DND-41 (cell line): ENCODE measurements around the gene MDFI.

Experiments
- ATAC-seq: fragments of 200-7000 bp; cut with Tn5 transposase; 3 replicates; pipeline ENCODE4 v1.9.1; 2021; ENCODE audit warnings: low read depth; ENCODE audit not compliant: insufficient read depth
- DNase-seq: peaks from one replicate; pipeline ENCODE4 v3.0.0-alpha.2; 2020
- H2AFZ ChIP-seq: 2 replicates; pipeline ENCODE4 v1.6.0; 2012; ENCODE audit warnings: low read depth, low read length
- H3K27ac ChIP-seq: 2 replicates; pipeline ENCODE4 v1.5.1; 2012; ENCODE audit warnings: low read length, inconsistent platforms
- H3K27me3 ChIP-seq: fragments of 200-600 bp; sonication (generic); 2 replicates; pipeline ENCODE4 v1.6.0; 2012; ENCODE audit warnings: low read length, mild to moderate bottlenecking, inconsistent platforms; ENCODE audit not compliant: insufficient read depth, poor library complexity
- H3K36me3 ChIP-seq: 2 replicates; pipeline ENCODE4 v1.5.1; 2012; ENCODE audit warnings: low read length, inconsistent platforms; ENCODE audit not compliant: insufficient read depth
- H3K4me1 ChIP-seq: 2 replicates; pipeline ENCODE4 v1.5.1; 2012; ENCODE audit warnings: mild to moderate bottlenecking, low read length; ENCODE audit not compliant: insufficient read depth
- H3K4me2 ChIP-seq: 2 replicates; pipeline ENCODE4 v1.6.0; 2012; ENCODE audit warnings: mild to moderate bottlenecking, moderate library complexity, low read length, inconsistent platforms; ENCODE audit not compliant: insufficient read depth
- H3K4me3 ChIP-seq, 2 experiments: fragments of 200-600 bp in 1 of 2; shearing (Covaris generic) in 1 of 2; 2 replicates each; pipeline ENCODE4 v1.5.1; 2012 to 2016; ENCODE audit warnings: inconsistent platforms in 2 of 2, low read length in 2 of 2, mild to moderate bottlenecking in 2 of 2, low read depth in 1 of 2, moderate library complexity in 1 of 2
- H3K79me2 ChIP-seq: 2 replicates; pipeline ENCODE4 v1.6.0; 2012; ENCODE audit warnings: low read length, inconsistent platforms; ENCODE audit not compliant: insufficient read depth
- H3K9ac ChIP-seq: 2 replicates; pipeline ENCODE4 v1.6.0; 2012; ENCODE audit warnings: low read depth, mild to moderate bottlenecking, inconsistent platforms, low read length, moderate library complexity
- H3K9me3 ChIP-seq: 2 replicates; pipeline ENCODE4 v1.5.1; 2012; ENCODE audit warnings: low read length, moderate library complexity, mild to moderate bottlenecking, inconsistent platforms; ENCODE audit not compliant: insufficient read depth, severe bottlenecking
- H4K20me1 ChIP-seq: 2 replicates; pipeline ENCODE4 v1.6.0; 2012; ENCODE audit warnings: low read length; ENCODE audit not compliant: insufficient read depth
- EZH2 ChIP-seq: IDR thresholded peaks from 3 replicates; pipeline ENCODE4 v1.6.1; 2012; ENCODE audit warnings: borderline replicate concordance, low read depth, mild to moderate bottlenecking, moderate library complexity, low read length, inconsistent platforms; ENCODE audit not compliant: severe bottlenecking
- TF ChIP-seq, protein P1 (sequence below): IDR thresholded peaks from 2 replicates; pipeline ENCODE4 v1.5.1; 2012; ENCODE audit warnings: borderline replicate concordance, low read length, moderate library complexity, mild to moderate bottlenecking; ENCODE audit not compliant: poor library complexity, severe bottlenecking; ENCODE audit errors: extremely low read depth

The MDFI gene

DNA sequence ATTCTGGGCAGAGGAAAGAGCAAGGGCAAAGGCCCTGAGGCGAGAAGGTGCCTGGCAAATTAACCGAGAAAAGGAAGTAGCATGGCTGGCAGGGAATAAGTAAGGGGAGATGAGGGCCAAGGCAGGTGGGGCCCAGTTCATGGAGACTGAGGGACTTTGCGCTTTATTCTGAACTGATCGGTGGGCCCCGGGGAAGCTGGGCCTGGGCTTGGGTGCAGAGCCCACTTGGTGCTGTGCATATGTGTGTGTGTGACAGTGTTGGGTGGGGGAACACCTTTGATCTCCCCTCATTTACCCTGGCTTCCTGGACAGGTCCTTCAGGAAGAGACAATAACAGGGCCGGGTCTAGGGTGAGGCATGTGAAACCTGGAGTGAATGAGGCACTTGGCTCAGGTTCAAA, 2.9 kb upstream of the MDFI start:
- H3K4me2 ChIP-seq, result no peak overlapping the region

DNA sequence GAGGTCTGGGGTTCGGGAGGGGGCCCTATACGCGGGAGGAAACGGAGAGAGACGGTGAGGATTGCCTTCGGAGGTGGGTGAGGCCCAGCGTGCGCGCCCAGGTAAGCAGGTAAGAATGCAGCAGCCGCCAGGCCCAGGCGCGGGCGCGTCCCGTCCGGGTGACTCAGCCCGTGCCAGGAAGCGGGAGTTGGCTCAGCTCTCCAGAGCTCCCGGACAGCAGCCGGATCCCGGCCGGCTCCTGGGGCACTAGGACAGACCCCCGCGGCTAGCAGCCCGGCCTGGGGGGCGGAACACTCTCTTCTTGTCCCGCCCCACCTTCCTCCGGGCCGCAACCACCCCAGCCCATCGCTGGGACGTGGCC, 1.5 kb upstream of the MDFI start:
- H3K4me1 ChIP-seq, result peaks cover 23% of the 10 kb centered on the region
- ATAC-seq, result no peak
- H3K27me3 ChIP-seq, result peaks cover 11% of the 10 kb centered on the region
- no peaks in the 10 kb centered on the region for H3K9me3 ChIP-seq
- no peak overlapping the region for H3K4me2 ChIP-seq
- H4K20me1 ChIP-seq, result no peaks in the 10 kb centered on the region; the same call in 1 of the 2 replicates
- no peak overlapping the region for H3K27ac ChIP-seq
- H2AFZ ChIP-seq, result no peak overlapping the region
- no peak for TF ChIP-seq EZH2
- TF ChIP-seq, protein P1, sequence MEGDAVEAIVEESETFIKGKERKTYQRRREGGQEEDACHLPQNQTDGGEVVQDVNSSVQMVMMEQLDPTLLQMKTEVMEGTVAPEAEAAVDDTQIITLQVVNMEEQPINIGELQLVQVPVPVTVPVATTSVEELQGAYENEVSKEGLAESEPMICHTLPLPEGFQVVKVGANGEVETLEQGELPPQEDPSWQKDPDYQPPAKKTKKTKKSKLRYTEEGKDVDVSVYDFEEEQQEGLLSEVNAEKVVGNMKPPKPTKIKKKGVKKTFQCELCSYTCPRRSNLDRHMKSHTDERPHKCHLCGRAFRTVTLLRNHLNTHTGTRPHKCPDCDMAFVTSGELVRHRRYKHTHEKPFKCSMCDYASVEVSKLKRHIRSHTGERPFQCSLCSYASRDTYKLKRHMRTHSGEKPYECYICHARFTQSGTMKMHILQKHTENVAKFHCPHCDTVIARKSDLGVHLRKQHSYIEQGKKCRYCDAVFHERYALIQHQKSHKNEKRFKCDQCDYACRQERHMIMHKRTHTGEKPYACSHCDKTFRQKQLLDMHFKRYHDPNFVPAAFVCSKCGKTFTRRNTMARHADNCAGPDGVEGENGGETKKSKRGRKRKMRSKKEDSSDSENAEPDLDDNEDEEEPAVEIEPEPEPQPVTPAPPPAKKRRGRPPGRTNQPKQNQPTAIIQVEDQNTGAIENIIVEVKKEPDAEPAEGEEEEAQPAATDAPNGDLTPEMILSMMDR, result no peak
- DNase-seq, result no peak
- no peaks in the 10 kb centered on the region for H3K36me3 ChIP-seq
- H3K4me3 ChIP-seq, result no peak overlapping the region
- no peak overlapping the region for H3K9ac ChIP-seq
- no peaks in the 10 kb centered on the region for H3K79me2 ChIP-seq

More for the DNA sequence above, 2.9 kb upstream of the MDFI start:
- Histone ChIP-seq H3K4me3 (no peak overlapping the region), H3K9ac (no peak overlapping the region), H3K36me3 (no peaks in the 10 kb centered on the region), H3K27me3 (peaks cover 11% of the 10 kb centered on the region), H4K20me1 (no peaks in the 10 kb centered on the region), H2AFZ (no peak overlapping the region), H3K27ac (no peak overlapping the region), H3K9me3 (no peaks in the 10 kb centered on the region), H3K79me2 (no peaks in the 10 kb centered on the region), H3K4me1 (peaks cover 23% of the 10 kb centered on the region)
- TF ChIP-seq, protein P1, result no peak
- no peak for TF ChIP-seq EZH2
- no peak for ATAC-seq
- no peak for DNase-seq

GRCh38 chr6:41637194-41638001, 870 bp upstream of the MDFI start:
- Histone ChIP-seq H3K79me2 (no peaks in the 10 kb centered on the region), H3K9me3 (no peaks in the 10 kb centered on the region), H3K9ac (peak overlapping the region; percentile 75; the same call in 1 of the 2 replicates), H3K27me3 (peaks cover 11% of the 10 kb centered on the region), H4K20me1 (no peaks in the 10 kb centered on the region; the same call in 1 of the 2 replicates), H3K36me3 (no peaks in the 10 kb centered on the region), H3K4me3 (peak overlapping the region in 1 of 2 experiments; percentile 68; a peak in 1 of 4 replicates), H3K27ac (peak overlapping the region; percentile 64; the same call in 1 of the 2 replicates), H3K4me1 (peaks cover 23% of the 10 kb centered on the region), H2AFZ (peak overlapping the region; percentile 79), H3K4me2 (peak overlapping the region; percentile 81)
- TF ChIP-seq EZH2, result no peak
- TF ChIP-seq, protein P1, result no peak
- ATAC-seq (no peak), DNase-seq (no peak)
